ENCODE data around the gene ADGRA1.
"Not testable (repeated sequence)": the region's sequence is repeated elsewhere in the genome, so short reads cannot be mapped to it uniquely, and the experiment has no call there.

ADGRA1 gene

DNA sequence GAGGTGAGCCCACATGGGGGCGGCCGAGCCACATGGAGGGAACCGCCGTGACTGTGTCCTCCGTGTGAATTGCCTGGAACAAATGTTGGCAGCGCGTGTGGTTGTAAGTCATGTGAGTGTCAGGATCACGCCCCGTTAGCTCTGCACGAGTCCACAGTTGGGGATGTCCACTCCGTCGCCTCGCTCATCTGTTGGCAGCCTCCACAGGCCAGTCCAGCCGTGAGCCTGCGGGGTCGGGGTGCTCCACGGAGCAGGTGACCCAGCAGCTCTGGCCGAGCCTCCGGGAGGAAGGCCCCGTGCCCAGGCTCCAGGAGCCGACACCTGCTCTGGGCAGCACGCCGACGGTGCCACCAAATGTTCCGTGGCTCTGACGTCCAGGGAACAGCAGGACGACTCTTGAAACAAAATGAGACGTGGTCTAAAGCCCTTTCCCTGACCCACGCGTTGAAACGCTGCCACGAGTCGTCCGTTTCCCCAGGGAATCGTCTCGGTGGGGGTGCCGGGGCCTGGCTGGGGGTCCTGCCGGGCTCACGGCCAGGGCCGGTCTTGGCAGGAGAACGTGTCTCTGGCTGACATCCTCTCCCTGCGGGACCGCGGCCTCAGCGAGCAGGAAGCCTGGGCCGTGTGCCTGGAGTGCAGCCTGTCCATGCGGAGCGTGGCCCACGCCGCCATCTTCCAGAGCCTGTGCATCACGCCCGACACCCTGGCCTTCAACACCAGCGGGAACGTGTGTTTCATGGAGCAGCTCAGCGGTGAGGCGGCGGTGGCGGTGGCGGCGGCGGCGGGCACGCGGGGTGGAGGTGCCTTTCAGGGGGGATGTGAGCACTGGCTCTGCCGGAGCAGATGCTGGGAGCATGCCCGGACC is 79.3 kb downstream of the ADGRA1 start:
- no peak for DNase-seq

DNA sequence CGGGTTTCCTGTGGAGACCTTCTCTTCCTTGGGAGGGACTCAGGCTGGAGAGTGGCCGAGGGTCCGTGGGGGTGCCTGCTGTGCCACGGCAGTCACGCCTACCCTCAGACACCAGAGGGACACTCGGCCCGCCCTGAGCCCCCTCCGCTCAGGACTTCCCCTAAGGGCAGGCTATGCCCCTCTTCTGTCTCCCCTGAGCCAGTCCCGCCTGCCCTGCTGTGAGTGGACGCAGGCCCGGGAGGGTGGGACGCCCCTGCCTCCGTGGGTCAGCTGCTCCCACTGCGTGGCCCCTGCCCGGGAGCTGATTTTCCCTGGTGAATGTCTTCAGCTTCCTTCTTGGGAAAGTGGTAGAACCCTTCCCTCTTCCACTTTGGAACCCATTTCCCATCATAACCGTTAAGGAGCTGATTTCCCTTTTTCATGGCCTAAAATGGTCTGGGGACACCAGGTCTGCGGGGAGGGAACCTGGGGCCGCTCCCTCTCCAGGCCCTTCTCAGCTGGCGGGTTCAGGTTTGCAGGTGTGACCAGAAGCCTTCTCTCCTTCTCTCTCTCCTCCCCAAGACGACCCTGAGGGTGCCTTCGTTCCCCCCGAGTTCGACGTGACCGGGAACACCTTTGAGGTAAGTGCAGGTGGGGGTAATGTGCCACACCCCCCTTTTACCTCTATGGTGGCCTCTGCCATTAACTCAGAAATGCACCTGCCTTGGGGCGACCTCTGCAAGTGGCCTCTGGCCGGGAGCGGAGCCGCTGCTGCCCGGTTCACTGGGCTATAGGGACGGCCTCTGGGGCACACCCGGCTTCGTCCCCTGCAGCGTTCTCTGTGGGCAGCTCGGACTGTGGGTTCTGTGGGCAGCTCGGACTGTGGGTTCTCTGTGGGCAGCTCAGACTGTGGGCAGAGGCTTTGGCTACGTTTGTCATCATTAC is 80.2 kb downstream of the ADGRA1 start:
- no peak for DNase-seq

DNA sequence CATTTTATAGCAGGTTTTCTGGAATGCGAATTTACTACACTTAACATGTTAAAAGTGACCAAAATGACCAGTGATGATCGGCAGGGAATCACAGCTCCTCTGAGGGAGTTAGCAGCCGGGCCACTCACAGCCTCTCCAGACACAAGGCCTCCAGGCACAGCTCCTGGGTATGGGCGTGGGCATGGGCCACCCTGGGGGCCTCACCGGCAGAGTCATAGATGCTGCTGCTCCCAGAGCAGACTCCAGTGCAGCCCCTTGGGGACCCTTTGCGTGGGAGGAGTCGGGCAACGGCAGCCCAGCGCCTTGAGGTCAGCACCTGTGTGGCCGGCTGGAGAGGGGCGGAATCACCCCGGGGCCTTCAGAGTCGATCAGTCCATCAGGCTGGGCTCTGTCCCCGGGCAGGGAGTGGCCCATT is 80.9 kb downstream of the ADGRA1 start:
- DNase-seq, result no peak

- DNase-seq, result no peak
These were observed 81.6 kb downstream of the ADGRA1 start for GRCh38 chr10:133169173-133169947.

DNA sequence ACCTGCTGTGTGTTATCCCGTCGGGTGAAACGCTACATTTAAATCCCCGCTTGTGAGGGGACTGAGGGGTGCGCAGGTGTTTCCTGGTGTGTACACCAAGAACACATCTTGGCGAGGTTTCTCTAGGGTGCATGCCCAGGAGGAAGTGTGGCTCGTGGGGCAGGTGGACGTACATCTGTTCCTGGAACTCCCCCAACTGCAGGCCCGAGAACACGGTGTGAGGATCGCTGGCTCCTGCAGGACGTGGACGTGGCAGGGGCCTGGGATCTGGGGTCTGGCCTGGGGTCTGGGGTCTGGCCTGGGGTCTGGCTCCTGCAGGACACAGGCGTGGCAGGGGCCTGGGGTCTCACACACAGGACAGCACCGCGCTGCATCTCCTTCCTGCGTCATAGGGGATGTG is 82.4 kb downstream of the ADGRA1 start:
- DNase-seq, result no peak

DNA sequence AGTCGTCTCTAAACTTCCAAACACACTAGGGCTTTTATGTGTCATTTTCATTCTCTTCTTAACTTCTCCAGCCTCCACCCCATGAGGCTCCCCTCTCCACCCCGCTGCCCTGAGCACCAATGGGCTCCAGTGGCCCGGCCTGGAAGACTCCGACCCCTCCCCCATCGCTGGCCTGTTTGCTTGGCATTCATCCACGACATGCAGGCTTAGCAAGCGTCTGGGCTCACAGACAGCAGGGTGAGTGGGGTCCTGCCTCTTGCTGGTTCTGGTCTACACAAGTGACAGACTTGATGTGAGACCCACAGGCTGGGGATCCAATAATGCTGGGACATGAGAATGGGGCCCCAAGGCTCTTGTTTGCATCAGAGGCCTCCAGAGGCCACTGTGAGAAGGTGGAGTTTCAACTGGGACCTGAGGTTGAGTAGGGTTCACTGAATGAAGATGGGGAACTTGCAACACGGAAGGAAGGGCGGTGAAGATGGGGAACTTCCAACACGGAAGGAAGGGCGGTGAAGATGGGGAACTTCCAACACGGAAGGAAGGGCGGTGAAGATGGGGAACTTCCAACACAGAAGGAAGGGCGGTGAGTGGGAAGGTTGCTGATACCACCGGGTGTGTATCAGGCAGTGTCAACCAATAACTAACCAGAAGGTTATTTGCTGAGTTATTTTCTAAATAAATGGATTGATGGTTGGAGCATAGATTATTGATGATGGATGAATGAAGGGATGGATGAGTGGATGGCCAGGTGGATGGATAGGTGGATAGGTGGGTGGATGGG is 86.3 kb downstream of the ADGRA1 start:
- DNase-seq, result no peak

GRCh38 chr10:133174689-133175263 is 87.1 kb downstream of the ADGRA1 start:
- DNase-seq, result no peak

- not testable (repeated sequence) for DNase-seq
These were observed 87.9 kb downstream of the ADGRA1 start for GRCh38 chr10:133175624-133176023.

GRCh38 chr10:133176546-133176945 is 88.8 kb downstream of the ADGRA1 start:
- no peak for DNase-seq

- no peak for DNase-seq
These were observed 89.8 kb downstream of the ADGRA1 start for GRCh38 chr10:133177380-133178157.

DNA sequence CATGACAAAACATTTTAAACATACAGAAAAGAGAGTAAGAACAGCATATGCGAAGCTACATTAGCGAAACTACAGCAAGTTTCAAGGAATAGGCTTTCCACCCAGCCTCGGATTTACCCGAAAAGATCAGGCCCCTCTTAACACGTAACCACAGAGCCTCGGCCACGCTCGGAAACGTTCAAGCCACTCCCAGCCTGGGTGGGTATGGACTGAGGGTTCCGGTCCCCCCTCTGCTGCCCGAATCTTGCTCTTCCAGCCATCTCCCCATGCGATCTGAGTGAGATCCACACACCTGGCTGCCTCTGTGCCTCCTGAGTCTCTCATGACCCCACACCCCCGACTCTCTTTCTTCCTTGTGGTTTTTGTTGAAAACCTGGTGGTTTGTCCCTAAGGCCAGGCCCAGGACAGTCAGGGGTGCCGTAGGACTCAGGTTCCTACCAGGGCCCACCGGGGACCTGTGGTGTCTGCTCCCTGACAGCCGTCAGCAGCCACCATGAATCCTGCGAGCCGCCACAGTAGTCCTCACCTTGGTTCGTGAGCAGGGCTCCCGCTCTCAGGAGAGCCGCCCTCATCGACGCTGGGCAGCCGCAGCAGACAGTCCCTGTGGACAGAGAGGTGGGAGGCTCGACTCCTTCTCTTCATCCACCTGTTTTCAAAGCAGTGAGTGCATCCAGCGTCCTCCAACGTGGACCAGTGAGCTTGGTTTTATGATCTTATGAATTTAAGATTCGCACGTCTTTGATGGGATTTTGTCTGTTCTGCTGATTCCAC is 90.8 kb downstream of the ADGRA1 start:
- no peak for DNase-seq

DNA sequence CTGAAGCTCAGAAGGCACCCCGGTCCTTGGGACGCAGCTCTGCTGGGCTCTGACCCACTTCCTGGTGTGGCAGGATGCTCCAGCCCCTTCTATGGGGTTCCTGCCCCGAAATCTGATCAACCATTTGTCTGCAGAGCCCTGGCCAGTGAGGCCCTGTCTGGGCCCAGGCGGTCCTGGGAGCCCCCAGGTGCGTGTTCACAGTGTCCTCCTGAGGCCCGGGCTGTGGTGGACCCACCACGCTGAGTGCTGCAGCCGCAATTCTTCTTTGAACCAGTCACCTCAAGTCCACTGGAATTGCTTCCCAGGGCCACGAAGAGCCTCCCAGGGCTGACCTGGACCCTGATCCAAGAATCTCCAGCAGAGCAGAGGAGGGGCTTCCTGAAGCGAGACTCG is 91.4 kb downstream of the ADGRA1 start:
- no peak for DNase-seq

GRCh38 chr10:133179651-133180050 is 91.9 kb downstream of the ADGRA1 start:
- no peak for DNase-seq

DNA sequence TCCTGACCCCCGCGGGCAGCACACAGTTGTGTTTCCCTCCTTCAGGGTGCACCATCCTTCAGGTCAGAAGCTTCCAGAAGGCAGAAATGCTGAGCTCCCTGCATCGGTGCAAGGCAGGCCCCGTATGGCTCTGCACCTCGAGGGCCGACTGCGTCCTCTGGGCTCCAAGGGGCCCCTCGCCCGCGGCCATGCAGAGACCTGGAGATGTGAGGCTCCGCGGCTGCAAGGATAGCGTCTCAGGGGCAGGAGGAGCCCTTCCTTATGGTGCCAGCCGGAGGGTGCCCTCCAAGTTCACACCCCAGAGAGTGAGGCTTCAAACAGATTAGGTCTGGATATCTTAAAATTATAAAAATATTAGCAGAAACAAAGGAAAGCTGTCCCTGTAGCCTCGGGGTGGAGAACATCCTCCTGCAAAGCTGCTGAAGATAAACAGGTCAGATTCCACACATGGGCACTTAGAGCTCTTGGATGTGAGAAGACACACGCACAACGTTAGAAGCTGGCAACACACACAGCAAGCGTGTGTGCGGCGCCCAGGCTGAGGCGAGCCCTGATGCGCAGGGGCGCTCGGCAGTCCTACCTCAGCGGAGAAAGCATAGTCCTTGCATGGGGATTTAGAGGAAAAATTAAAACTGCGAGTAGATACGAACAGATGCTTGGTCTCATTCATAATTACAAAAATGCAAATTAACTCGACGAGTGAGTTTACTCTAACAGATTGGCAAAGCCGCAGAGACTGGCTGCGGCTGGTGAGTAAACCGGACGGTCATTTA is 92.7 kb downstream of the ADGRA1 start:
- no peak for DNase-seq

GRCh38 chr10:133180965-133181639 is 93.4 kb downstream of the ADGRA1 start:
- no peak for DNase-seq

All from stimulated activated CD4-positive, alpha-beta T cell treated with anti-CD3 and anti-CD28 coated beads, Interleukin-15, amount 100 ng/mL, for 24 hours (primary cell).